Testis (tissue), 3 donors: ENCODE results near the gene GABBR2. TPM values are rescaled to one million over a fixed set of nuclear protein-coding genes. Genes with fewer than 3 reads are reported as not detected.

Source experiments
- DNase-seq: peaks from one replicate; pipeline ENCODE4 v3.0.0-alpha.2; 2019
- H3K27ac ChIP-seq, 2 donors: fragments of 200-600 bp; sonication (generic); one replicate each; pipeline ENCODE4 v1.5.1; 2019
- H3K27me3 ChIP-seq: fragments of 200-600 bp; sonication (generic); one replicate; pipeline ENCODE4 v1.5.1; 2019
- H3K36me3 ChIP-seq: fragments of 200-600 bp; sonication (generic); one replicate; pipeline ENCODE4 v1.5.1; 2017; ENCODE audit warnings: low read depth; ENCODE audit errors: missing control alignments
- H3K4me1 ChIP-seq: fragments of 200-600 bp; sonication (generic); one replicate; pipeline ENCODE4 v1.5.1; 2019
- H3K4me3 ChIP-seq, 2 donors: fragments of 200-600 bp; sonication (generic); one replicate each; pipeline ENCODE4 v1.5.1; 2017 to 2019
- H3K9me3 ChIP-seq: fragments of 200-600 bp; sonication (generic); one replicate; pipeline ENCODE4 v1.5.1; 2017
- CTCF ChIP-seq, 3 experiments: fragments of 450-650 bp in 2 of 3; fragments of 200-600 bp in 1 of 3; sonication (generic) in 1 of 3; IDR thresholded peaks; one replicate each; pipeline ENCODE4 v1.5.1; 2016 to 2019; ENCODE audit warnings: antibody characterized with exemption in 3 of 3, mild to moderate bottlenecking in 2 of 3, moderate library complexity in 1 of 3
- POLR2A ChIP-seq: fragments of 450-650 bp; IDR thresholded peaks from one replicate; pipeline ENCODE4 v1.6.1; 2017; ENCODE audit warnings: antibody characterized with exemption, mild to moderate bottlenecking, moderate library complexity
- WGBS, 2 donors: methylation state at CpG; one replicate each; pipeline ENCODE4 v1.1.5; 2018; 5-methylcytosine and 5-hydroxymethylcytosine counted together
- intact Hi-C: fragments of 100-400 bp; cut with DNase I; formaldehyde crosslinking; loops from one replicate; pipeline ENCODE4 v1.15.1; 2023; ENCODE audit warnings: low total_unique reads
- polyA plus RNA-seq: library from polyadenylated mRNA; stranded (reverse); fragments of 350-450 nt; fragmentation: Illumina TruSeq; extraction: RNeasy Lipid Tissue Mini Kit (QIAGEN cat#74804); gene quantifications from one replicate; pipeline ENCODE4 v1.2.3, GENCODE V29; 2014; ENCODE audit warnings: low read depth, low replicate concordance; ENCODE audit not compliant: insufficient read depth
- total RNA-seq, 2 donors: library from RNA; depleted of rRNA; stranded (reverse); fragments of >200 nt; gene quantifications; one replicate each; pipeline ENCODE4 v1.2.3, GENCODE V29; 2016

The GABBR2 gene
- total and polyA plus RNA-seq, 3 donors from 2014 or later = 3.0 to 8.1 (median 6.9) TPM

GRCh38 chr9:98412101-98412842 is 296.5 kb downstream of the GABBR2 start:
- Histone ChIP-seq H3K36me3 (no peaks in the 10 kb centered on the region), H3K27ac (no peak overlapping the region), H3K27me3 (no peaks in the 10 kb centered on the region), H3K4me1 (no peaks in the 10 kb centered on the region), H3K4me3 (no peak overlapping the region), H3K9me3 (no peaks in the 10 kb centered on the region)
- intact Hi-C loops = no loop called here
- TF ChIP-seq POLR2A (no peak), CTCF (IDR thresholded peaks at IDR 0.05) (no peak)
- DNase-seq = no peak
- WGBS, 2 donors = 84 to 85% methylated on average over 9 to 10 of the region's 10 CpGs

- Histone ChIP-seq H3K4me3 (no peak overlapping the region), H3K27me3 (no peaks in the 10 kb centered on the region), H3K36me3 (no peaks in the 10 kb centered on the region), H3K9me3 (no peaks in the 10 kb centered on the region), H3K27ac (no peak overlapping the region), H3K4me1 (no peaks in the 10 kb centered on the region)
- peak; percentile 33 for DNase-seq
- TF ChIP-seq POLR2A (no peak), CTCF (IDR thresholded peaks at IDR 0.05) (peak in 1 of 3 experiments; percentile 6)
- 34 to 46% methylated on average over 8 of the region's 8 CpGs for WGBS, 2 donors
- intact Hi-C loops = no loop called here
These were observed 298.5 kb downstream of the GABBR2 start for GRCh38 chr9:98410185-98410697.

GRCh38 chr9:98409719-98410118 is 299.0 kb downstream of the GABBR2 start:
- no peaks in the 10 kb centered on the region for H3K27me3 ChIP-seq
- no peak for TF ChIP-seq POLR2A
- TF ChIP-seq CTCF (IDR thresholded peaks at IDR 0.05) = no peak
- H3K4me3 ChIP-seq = no peak overlapping the region
- no peak overlapping the region for H3K27ac ChIP-seq
- intact Hi-C loops = no loop called here
- no peak for DNase-seq
- H3K9me3 ChIP-seq = no peaks in the 10 kb centered on the region
- H3K4me1 ChIP-seq = no peaks in the 10 kb centered on the region
- no peaks in the 10 kb centered on the region for H3K36me3 ChIP-seq
- 79 to 87% methylated on average over 2 to 6 of the region's 6 CpGs for WGBS, 2 donors

- Histone ChIP-seq H3K4me3 (no peak overlapping the region), H3K9me3 (no peaks in the 10 kb centered on the region), H3K36me3 (no peaks in the 10 kb centered on the region), H3K4me1 (no peaks in the 10 kb centered on the region), H3K27me3 (no peaks in the 10 kb centered on the region), H3K27ac (no peak overlapping the region)
- 72 to 76% methylated on average over 6 of the region's 6 CpGs for WGBS, 2 donors
- TF ChIP-seq POLR2A = no peak
- TF ChIP-seq CTCF (IDR thresholded peaks at IDR 0.05) = no peak
- intact Hi-C loops = no loop called here
- no peak for DNase-seq
These were observed 302.3 kb downstream of the GABBR2 start for GRCh38 chr9:98406469-98406868.

GRCh38 chr9:98404237-98404636 is 304.5 kb downstream of the GABBR2 start:
- H3K27me3 ChIP-seq = no peaks in the 10 kb centered on the region
- H3K4me3 ChIP-seq = no peak overlapping the region
- H3K27ac ChIP-seq = no peak overlapping the region
- intact Hi-C loops = no loop called here
- TF ChIP-seq POLR2A = no peak
- TF ChIP-seq CTCF (IDR thresholded peaks at IDR 0.05) = no peak
- 86 to 88% methylated on average over 11 of the region's 11 CpGs for WGBS, 2 donors
- H3K36me3 ChIP-seq = no peaks in the 10 kb centered on the region
- H3K9me3 ChIP-seq = no peaks in the 10 kb centered on the region
- no peak for DNase-seq
- H3K4me1 ChIP-seq = no peaks in the 10 kb centered on the region
